ENCODE data around the gene MAP3K12. TPM values are rescaled to one million over a fixed set of nuclear protein-coding genes. Genes with fewer than 3 reads are reported as not detected.
A peak's percentile ranks its signal among the peaks of the same experiment; 100 is the strongest.
"Not testable (repeated sequence)": the region's sequence is repeated elsewhere in the genome, so short reads cannot be mapped to it uniquely, and the experiment has no call there.

MAP3K12 gene
- total RNA-seq, 2 experiments from 2014 or later, result 26.0 to 26.1 TPM

DNA sequence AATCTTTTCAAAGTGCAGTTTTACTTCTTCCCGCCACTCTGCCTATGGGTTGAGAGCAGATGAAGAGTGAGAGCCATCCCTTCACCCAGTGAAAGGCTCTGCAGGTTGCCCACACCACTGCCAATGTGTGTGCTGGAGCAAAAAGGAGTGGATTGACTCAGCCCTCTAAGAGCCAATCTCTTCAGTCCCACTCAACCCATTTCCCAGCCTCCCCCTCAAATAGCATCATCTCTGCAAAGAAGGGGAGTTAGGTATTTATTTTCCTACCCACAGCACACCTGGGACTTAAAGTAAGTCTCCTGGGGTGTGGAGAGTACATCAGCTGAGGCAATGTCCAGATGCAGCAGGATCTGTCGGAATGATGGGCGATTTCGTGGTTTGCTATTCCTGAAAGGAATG is 15.3 kb downstream of the MAP3K12 start:
- no peak overlapping the region for H3K27ac Mint-ChIP-seq
- DNase-seq, result no peak
- H3K9me3 Mint-ChIP-seq, result no peaks in the 10 kb centered on the region
- ChIA-PET CTCF (interaction anchor here (1.6 kb wide), 1 partner anchor 16 kb away, joined by 4 read pairs; the partner anchor contains the start of gene MAP3K12), POLR2A (no interaction called here)
- H3K4me3 Mint-ChIP-seq, result no peak overlapping the region
- H3K4me1 Mint-ChIP-seq, result no peaks in the 10 kb centered on the region
- no peaks in the 10 kb centered on the region for H3K27me3 Mint-ChIP-seq
- peaks cover 44% of the 10 kb centered on the region for H3K36me3 Mint-ChIP-seq (ENCODE audit: low read depth)

DNA sequence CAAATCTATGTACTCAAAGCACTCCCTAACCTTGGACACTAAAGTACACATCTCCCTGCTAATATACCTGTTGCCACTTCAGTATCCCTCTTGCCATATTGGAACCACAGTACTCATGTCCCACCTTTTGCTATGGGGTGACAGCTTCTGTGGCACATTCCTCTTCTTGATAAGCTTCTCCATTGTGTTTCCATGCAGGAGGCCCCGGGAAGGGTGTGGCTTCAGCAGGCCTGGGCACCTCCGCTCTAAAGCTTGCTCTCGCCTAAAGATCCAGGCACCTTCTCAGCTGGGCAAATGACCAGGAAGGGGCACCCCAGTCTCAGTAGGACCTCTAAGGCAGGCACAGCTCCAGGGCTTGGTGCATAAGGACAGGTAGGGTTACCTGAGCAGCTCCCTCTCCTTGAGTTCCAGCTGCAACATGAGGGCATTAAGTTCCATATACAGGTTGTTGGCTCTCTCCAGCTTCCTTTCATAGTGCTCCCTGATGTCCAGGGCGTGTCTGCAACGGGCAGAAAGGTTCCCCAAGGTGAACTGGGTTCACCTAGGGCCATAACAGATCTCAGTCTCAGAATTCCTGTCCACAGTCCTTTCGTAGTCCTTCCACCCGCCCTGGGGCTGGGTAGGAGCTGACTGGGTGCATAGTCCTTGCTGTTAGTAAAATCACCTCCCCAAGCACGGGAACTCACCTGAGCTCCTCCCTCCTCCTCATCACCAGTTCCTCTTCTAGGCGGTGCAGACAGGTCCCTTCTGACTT is 15.9 kb downstream of the MAP3K12 start:
- no peak for DNase-seq
- POLR2A ChIA-PET, result interaction anchor here (1.4 kb wide), 1 partner anchor 18 kb away, joined by 3 read pairs; the partner anchor contains the start of gene TARBP2
- Mint-ChIP-seq H3K4me3 (no peak overlapping the region), H3K4me1 (no peaks in the 10 kb centered on the region), H3K36me3 (ENCODE audit: low read depth) (peaks cover 45% of the 10 kb centered on the region), H3K27me3 (no peaks in the 10 kb centered on the region), H3K9me3 (no peaks in the 10 kb centered on the region), H3K27ac (peak overlapping the region; percentile 60)
- CTCF ChIA-PET, result interaction anchor here (1.5 to 1.6 kb wide), 2 partner anchors 16 to 39 kb away, joined by 3 to 4 read pairs; partner anchors contain the start of gene MAP3K12

DNA sequence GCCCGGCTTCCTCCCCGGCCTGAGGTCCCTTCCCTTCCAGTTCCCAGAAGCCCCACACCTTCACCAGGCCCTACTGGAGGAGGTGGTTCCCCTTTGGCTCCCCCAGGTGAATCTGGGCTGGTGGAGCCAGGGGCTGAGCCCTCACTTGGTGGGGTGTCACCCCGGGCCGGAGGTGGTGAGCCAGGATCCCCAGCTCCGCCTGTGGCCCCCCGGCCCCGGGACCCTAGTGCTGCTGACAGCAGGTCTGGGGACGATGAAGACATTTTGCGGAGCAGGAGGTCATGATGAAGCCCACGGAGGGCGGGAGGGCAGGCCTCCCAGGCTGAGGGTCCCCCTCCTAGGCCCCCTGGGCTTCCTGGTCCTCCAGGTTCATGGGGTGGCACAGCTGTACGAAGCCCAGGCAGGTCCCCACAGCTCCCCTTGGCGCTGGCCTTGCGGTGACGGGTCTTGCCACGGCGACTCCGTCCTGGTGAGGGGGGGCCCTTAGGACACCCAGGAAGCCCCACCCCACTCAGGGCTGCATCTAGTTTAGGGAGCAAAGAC is 16.6 kb downstream of the MAP3K12 start:
- peaks cover 46% of the 10 kb centered on the region for H3K36me3 Mint-ChIP-seq (ENCODE audit: low read depth)

DNA sequence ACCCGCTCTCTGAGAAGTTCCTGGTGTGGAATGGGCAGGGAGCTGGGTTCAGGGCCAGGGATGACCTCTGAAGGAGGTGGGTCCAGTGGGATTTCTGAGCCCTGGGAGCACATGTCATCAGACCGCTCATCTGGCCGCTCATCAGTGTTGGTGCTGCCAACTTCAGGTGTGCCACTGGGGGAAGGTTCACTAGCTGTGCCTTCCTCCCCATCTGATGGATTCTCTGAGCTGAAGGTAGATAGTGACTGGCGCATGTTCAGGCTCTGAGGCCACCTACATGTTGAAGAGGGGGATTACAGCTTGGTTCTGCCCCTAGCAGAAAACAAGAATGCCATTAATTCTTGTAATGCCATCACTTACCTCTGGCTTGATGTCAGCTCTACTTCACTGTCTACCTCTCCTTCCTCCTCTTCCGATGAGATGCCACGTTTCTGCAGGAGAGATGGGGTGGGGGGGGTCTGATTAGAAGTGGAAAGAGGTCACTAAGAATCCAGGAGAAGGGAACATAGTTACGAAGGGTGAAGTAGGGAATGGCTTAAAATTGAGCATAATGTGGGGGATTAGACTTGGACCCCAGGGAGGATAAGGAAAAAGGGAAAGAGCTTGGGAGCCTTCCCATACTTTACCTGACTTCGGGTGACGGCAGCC is 17.2 kb downstream of the MAP3K12 start:
- Mint-ChIP-seq H3K4me1 (peaks cover 1% of the 10 kb centered on the region), H3K9me3 (no peaks in the 10 kb centered on the region), H3K36me3 (ENCODE audit: low read depth) (peaks cover 46% of the 10 kb centered on the region), H3K27me3 (no peaks in the 10 kb centered on the region), H3K27ac (no peak overlapping the region), H3K4me3 (no peak overlapping the region)
- no peak for DNase-seq
- CTCF ChIA-PET, result interaction anchor here (0.8 to 2.0 kb wide), 13 partner anchors 8 to 161 kb away, joined by 3 to 11 read pairs (median 3); partner anchors contain the start of genes AAAS, MAP3K12 and TARBP2
- POLR2A ChIA-PET, result interaction anchor here (1.4 kb wide), 1 partner anchor 19 kb away, joined by 3 read pairs; the partner anchor contains the start of gene TARBP2

More for the DNA sequence above, 16.6 kb downstream of the MAP3K12 start:
- no peaks in the 10 kb centered on the region for H3K27me3 Mint-ChIP-seq
- POLR2A ChIA-PET, result interaction anchor here (1.4 kb wide), 1 partner anchor 18 kb away, joined by 3 read pairs; the partner anchor contains the start of gene TARBP2
- H3K9me3 Mint-ChIP-seq, result no peaks in the 10 kb centered on the region
- CTCF ChIA-PET, result interaction anchor here (1.2 to 2.0 kb wide), 9 partner anchors 7 to 161 kb away, joined by 3 to 11 read pairs (median 4); partner anchors contain the start of genes AAAS, MAP3K12 and TARBP2
- H3K4me3 Mint-ChIP-seq, result no peak overlapping the region
- DNase-seq, result no peak
- no peaks in the 10 kb centered on the region for H3K4me1 Mint-ChIP-seq
- no peak overlapping the region for H3K27ac Mint-ChIP-seq

DNA sequence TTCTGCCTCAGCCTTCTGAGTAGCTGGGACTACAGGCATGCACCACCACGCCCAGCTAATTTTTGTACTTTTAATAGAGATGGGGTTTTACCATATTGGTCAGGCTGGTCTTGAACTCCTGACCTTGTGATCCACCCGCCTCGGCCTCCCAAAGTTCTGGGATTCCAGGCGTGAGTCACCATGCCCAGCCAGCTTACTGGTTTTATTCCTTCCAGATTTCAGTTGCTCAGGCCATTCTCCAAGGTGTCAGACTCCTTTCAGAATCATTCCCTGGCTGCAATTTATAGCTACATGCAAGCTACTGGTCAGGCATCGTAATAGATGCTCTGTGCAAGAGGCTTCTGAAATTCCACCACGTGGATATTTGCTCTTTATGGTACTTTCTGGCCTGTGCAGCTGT is 17.8 kb downstream of the MAP3K12 start:
- H3K4me3 Mint-ChIP-seq, H3K27me3 Mint-ChIP-seq, POLR2A ChIA-PET, H3K9me3 Mint-ChIP-seq, DNase-seq, H3K27ac Mint-ChIP-seq, H3K4me1 Mint-ChIP-seq: not testable (repeated sequence)
- CTCF ChIA-PET, result interaction anchor here (0.8 to 2.0 kb wide), 11 partner anchors 8 to 160 kb away, joined by 3 to 11 read pairs (median 3); partner anchors contain the start of genes AAAS and TARBP2
- H3K36me3 Mint-ChIP-seq (ENCODE audit: low read depth), result peaks cover 52% of the 10 kb centered on the region

DNA sequence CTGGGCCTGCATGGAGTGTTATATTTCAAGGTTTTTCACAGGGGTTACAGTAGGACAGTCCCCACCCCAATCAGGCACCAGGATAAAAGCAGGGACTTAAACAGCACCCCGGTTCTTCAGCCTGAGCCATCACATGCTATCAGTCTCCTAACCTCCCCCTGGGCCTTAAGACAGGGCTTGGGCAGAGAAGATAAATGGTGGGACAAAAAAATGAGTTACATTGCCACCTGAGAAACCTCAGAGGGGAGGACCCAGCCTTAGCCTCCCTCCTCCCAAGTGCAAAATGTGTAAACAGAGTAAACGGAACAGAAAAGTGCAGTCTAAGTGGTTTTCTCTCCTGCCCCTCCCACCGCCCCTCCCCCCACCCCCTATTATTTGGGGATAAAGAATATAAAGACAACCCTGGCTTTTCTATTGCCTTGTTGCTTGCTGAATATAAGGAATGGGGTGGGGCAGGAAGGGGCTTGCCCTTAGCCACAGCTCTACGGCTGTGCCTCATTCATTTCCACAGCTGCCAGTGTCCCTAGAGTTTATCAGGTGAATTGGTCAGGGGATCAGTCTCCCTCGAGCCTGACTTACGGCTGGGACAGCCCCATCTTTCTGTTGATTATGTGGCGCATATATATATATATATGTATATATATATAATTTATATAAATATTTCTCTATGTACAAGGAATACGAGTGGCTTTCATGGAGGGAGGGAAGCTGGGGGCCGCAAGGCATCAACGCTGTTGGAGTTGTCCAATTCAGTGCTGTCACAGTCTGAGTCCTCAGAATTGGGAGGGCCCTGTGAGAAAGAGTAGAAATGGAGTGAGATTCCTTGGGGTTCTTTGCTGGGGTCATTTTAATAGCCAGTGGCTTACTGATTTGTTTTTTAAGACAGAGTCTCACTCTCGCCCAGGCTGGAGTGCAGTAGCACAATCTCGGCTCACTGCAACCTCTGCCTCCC is 18.5 kb downstream of the MAP3K12 start:
- ChIA-PET POLR2A (no interaction called here), CTCF (interaction anchor here (0.8 to 2.0 kb wide), 7 partner anchors 8 to 26 kb away, joined by 3 to 11 read pairs (median 3); partner anchors contain the start of gene TARBP2)
- H3K9me3 Mint-ChIP-seq, result no peaks in the 10 kb centered on the region

DNA sequence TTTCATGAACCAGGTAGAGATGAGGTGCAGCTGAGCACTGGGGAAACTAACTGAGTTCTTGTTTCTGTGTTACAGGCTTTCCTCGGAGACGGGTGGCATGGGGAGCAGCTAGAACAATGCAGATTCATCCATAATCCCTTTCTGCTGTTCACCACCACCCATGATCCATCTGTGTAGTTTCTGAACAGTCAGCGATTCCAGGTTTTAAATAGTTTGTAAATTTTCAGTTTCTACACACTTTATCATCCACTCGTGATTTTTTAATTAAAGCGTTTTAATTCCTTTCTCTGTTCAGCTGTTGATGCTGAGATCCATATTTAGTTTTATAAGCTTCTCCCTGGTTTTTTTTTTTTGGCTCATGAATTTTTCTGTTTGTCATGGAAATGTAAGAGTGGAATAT is 19.9 kb downstream of the MAP3K12 start:
- no peaks in the 10 kb centered on the region for H3K27me3 Mint-ChIP-seq
- no peak for DNase-seq
- H3K4me1 Mint-ChIP-seq, result peaks cover 15% of the 10 kb centered on the region
- H3K9me3 Mint-ChIP-seq, result no peaks in the 10 kb centered on the region
- H3K27ac Mint-ChIP-seq, result no peak overlapping the region
- POLR2A ChIA-PET, result interaction anchor here (0.6 to 0.7 kb wide), 2 partner anchors 19 to 30 kb away, joined by 3 to 4 read pairs; no protein-coding TSS in a partner anchor
- H3K4me3 Mint-ChIP-seq, result no peak overlapping the region
- peaks cover 59% of the 10 kb centered on the region for H3K36me3 Mint-ChIP-seq (ENCODE audit: low read depth)
- CTCF ChIA-PET, result interaction anchor here (0.6 to 1.2 kb wide), 2 partner anchors 21 to 294 kb away, joined by 3 to 4 read pairs; partner anchors contain the start of gene TARBP2

More for the DNA sequence above, 18.5 kb downstream of the MAP3K12 start:
- Mint-ChIP-seq H3K27me3 (no peaks in the 10 kb centered on the region), H3K4me3 (no peak overlapping the region), H3K36me3 (ENCODE audit: low read depth) (peaks cover 57% of the 10 kb centered on the region), H3K4me1 (peaks cover 5% of the 10 kb centered on the region), H3K27ac (no peak overlapping the region)
- no peak for DNase-seq

DNA sequence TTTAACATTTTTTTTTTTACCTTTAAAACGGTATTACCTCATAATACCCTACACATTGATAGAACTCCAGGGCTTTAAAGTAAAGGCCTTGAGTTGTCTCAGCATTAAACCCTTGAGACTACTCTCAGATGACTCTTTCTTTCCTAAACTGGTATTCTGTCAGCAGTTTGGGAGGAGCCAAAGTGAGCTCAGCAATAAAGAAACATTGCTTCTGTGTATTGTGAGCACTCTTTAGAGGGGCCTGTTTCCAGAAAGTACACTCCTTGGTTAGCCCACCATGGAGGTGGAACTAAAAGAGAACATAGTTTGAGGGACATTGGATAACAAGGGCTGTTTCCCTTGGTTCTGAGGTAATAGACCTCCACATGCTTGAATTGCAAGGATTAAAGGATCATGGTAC is 20.4 kb downstream of the MAP3K12 start:
- Mint-ChIP-seq H3K27me3 (no peaks in the 10 kb centered on the region), H3K4me1 (peaks cover 19% of the 10 kb centered on the region), H3K36me3 (ENCODE audit: low read depth) (peaks cover 62% of the 10 kb centered on the region), H3K4me3 (no peak overlapping the region), H3K27ac (no peak overlapping the region), H3K9me3 (no peaks in the 10 kb centered on the region)
- CTCF ChIA-PET, result interaction anchor here (0.7 to 1.2 kb wide), 3 partner anchors 13 to 22 kb away, joined by 3 to 4 read pairs (median 3); partner anchors contain the start of gene TARBP2
- no peak for DNase-seq
- POLR2A ChIA-PET, result interaction anchor here (0.7 kb wide), 1 partner anchor 30 kb away, joined by 4 read pairs; no protein-coding TSS in a partner anchor

DNA sequence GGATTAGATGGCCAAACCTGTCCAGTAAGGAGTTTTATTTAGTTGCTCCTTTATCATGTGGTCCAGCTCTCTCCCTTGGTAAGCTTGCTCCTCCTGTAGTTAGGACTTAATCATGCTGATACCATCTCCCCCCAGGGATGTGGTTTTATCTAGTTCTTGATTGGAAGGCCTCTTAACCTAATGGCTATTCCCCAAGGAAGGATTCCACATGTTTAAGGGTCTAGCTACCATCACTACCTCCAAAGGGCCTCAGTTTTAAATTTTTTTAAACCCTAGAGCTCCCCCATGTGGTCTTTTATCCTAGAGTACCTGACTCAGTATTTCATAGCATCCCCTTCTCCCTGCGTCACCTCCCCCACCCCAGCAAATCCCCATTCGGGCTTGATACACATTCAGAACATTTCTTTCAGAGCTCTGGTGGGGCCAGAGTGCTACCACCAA is 22.5 kb downstream of the MAP3K12 start:
- Mint-ChIP-seq H3K36me3 (ENCODE audit: low read depth) (peaks cover 71% of the 10 kb centered on the region), H3K4me1 (peaks cover 32% of the 10 kb centered on the region), H3K4me3 (no peak overlapping the region), H3K9me3 (no peaks in the 10 kb centered on the region), H3K27ac (no peak overlapping the region), H3K27me3 (no peaks in the 10 kb centered on the region)
- ChIA-PET CTCF (interaction anchor here (0.5 to 3.7 kb wide), 14 partner anchors 9 to 163 kb away, joined by 3 to 20 read pairs (median 4); partner anchors contain the start of genes AAAS, MAP3K12, NPFF and TARBP2), POLR2A (interaction anchor here (1.1 kb wide), 1 partner anchor 30 kb away, joined by 3 read pairs; no protein-coding TSS in a partner anchor)
- no peak for DNase-seq

DNA sequence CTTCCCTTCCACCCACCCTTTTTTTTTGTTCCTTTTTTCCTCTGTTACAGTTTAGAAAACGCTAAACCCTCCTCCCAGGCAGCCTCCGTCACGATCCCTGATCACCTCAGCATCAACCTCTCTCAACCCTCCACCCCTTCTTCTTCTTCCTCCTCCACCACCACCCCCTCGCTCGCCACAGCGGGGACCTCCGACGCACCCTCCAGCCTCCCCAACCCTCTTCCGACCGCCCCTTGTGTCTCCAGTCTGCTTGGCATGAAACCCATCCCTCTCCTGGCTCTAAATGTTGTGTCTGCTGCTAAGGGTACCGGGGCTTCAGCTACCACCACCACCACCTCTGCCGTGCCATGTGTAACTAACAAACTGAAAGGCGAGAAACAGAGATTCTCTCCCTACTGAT is 24.4 kb downstream of the MAP3K12 start:
- H3K36me3 Mint-ChIP-seq (ENCODE audit: low read depth), result peaks cover 75% of the 10 kb centered on the region
- ChIA-PET CTCF (interaction anchor here (0.6 to 3.7 kb wide), 9 partner anchors 12 to 883 kb away, joined by 3 to 20 read pairs (median 3); partner anchors contain the start of genes NPFF and TARBP2), POLR2A (interaction anchor here (0.6 kb wide), 1 partner anchor 47 kb away, joined by 3 read pairs; no protein-coding TSS in a partner anchor)
- H3K27ac Mint-ChIP-seq, result peak overlapping the region; percentile 68
- no peak overlapping the region for H3K4me3 Mint-ChIP-seq
- DNase-seq, result no peak
- peaks cover 40% of the 10 kb centered on the region for H3K4me1 Mint-ChIP-seq
- no peaks in the 10 kb centered on the region for H3K9me3 Mint-ChIP-seq
- no peaks in the 10 kb centered on the region for H3K27me3 Mint-ChIP-seq

DNA sequence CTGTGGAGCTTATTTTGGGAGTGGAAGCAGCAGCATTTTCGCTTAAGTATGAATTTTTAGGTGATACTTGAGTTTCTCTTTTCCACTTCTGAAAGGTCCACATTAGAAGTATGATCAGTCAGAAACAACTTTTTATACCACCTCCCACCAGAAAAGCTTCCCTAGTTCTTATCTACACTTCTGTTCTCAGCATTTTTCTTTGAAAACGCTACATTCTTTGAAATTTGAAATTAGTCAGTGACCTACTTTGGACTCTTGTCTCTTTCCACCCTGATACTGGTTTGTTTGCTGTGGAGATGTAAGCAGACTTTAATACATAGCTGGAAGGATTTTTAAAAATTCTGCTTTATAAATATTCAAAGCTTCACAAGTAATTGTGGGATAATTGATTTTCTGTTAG is 25.2 kb downstream of the MAP3K12 start:
- H3K9me3 Mint-ChIP-seq, result no peaks in the 10 kb centered on the region
- H3K4me3 Mint-ChIP-seq, result no peak overlapping the region
- CTCF ChIA-PET, result interaction anchor here (0.5 to 3.7 kb wide), 8 partner anchors 8 to 907 kb away, joined by 3 to 20 read pairs (median 4); partner anchors contain the start of genes MAP3K12, NPFF and TARBP2
- H3K4me1 Mint-ChIP-seq, result peaks cover 40% of the 10 kb centered on the region
- DNase-seq, result no peak
- no peaks in the 10 kb centered on the region for H3K27me3 Mint-ChIP-seq
- POLR2A ChIA-PET, result interaction anchor here (0.6 kb wide), 1 partner anchor 46 kb away, joined by 3 read pairs; no protein-coding TSS in a partner anchor
- no peak overlapping the region for H3K27ac Mint-ChIP-seq
- peaks cover 68% of the 10 kb centered on the region for H3K36me3 Mint-ChIP-seq (ENCODE audit: low read depth)

All from activated CD4-positive, alpha-beta T cell treated with anti-CD3 and anti-CD28 coated beads, Interleukin-2, amount 10 ng/mL, durations not matched to agents 7 days and 5 days (primary cell).